Measurements from ENCODE around the gene TTF2. TPM values are rescaled to one million over a fixed set of nuclear protein-coding genes. Genes with fewer than 3 reads are reported as not detected.
A peak's percentile ranks its signal among the peaks of the same experiment; 100 is the strongest.

TTF2 gene
- total RNA-seq = 11.8 and 17.9 TPM in 2 replicates

DNA sequence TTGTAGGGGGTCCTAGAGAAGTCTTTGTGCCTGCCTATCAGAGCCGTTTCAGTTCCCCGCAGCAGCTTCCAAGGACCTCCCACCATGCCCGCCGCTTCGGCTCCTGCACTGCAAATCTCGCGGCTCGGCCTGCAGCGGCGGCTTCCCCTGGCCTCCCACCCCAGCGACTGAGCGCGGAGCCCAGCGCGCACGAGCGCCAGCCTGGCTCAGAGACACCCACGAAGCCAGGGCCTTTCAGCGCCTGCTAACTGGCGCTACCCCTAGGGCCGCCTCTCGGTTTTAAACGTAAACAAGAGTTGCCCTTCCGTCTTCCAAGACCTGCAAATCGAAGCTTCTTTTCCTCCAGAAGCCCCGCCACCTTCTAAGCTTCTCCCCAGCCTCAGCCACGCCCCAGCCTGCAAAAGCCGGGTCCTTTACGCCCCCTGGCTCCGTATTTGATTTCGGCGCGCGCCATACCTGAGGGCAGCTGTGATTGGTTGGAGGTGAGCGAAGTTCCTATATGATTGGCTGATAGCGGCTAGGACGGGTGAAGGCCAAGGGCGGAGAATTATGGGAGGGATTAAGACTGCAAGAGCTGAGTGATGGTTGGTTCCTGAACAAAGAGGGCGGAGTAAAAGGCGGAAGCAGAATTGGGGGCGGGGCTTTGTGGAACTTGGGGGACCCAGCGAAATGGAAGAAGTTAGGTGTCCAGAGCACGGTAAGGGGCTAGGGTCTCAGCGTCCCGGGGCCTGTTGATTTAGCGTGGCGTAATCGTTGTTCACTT lies at the start of gene TTF2:
TSS of gene TTF2 (plus strand) at position 649 of the 763 bp plus-strand sequence. CDS start at position 670, 21 bp downstream.

GRCh38 chr1:117121589-117122329 lies 61.6 kb downstream of the TTF2 start, which contains the start of gene TRIM45:
TSS of gene TRIM45 (minus strand) at chr1:117121749. CDS start at chr1:117121201, 548 bp downstream.

Small RNA genes lying within 50 kb of the gene (small RNA-seq; reads per million reads assigned to genes)
- gene MIR942 = 9.1 reads per million, percentile 94 among the genes with 10 or more reads in this experiment

Other genes starting within 250 kb of the TTF2 start
- 71.8 and 153 TPM in 2 replicates for gene PTGFRN, start 150.4 kb upstream of the TTF2 start, total RNA-seq
- gene CD101, start 58.6 kb upstream of the TTF2 start, total RNA-seq = 1.3 and 1.6 TPM in 2 replicates
- gene TRIM45, start 61.4 kb downstream of the TTF2 start, total RNA-seq = 8.9 and 16.9 TPM in 2 replicates
- 62.7 and 286 TPM in 2 replicates for gene VTCN1, start 150.6 kb downstream of the TTF2 start, total RNA-seq